Kidney epithelial cell (primary cell): ENCODE data around the gene BRD9. TPM values are rescaled to one million over a fixed set of nuclear protein-coding genes. Genes with fewer than 3 reads are reported as not detected.
A peak's percentile ranks its signal among the peaks of the same experiment; 100 is the strongest.
"Not testable (repeated sequence)": the region's sequence is repeated elsewhere in the genome, so short reads cannot be mapped to it uniquely, and the experiment has no call there.

Experiments used
- DNase-seq: peaks from one replicate; pipeline ENCODE4 v3.0.0-alpha.2; 2010; ENCODE audit warnings: low read depth
- H3K27me3 ChIP-seq: 2 replicates; pipeline ENCODE4 v1.6.0; 2011; ENCODE audit warnings: low read length; ENCODE audit not compliant: control insufficient read depth, insufficient read depth
- H3K36me3 ChIP-seq: 2 replicates; pipeline ENCODE4 v1.5.1; 2011; ENCODE audit warnings: low read length; ENCODE audit not compliant: control insufficient read depth, insufficient read depth
- H3K4me3 ChIP-seq: 2 replicates; pipeline ENCODE4 v1.5.1; 2011; ENCODE audit warnings: low read depth, mild to moderate bottlenecking, control low read depth, low read length
- CTCF ChIP-seq: IDR thresholded peaks from 2 replicates; pipeline ENCODE4 v1.5.1; 2011; ENCODE audit warnings: mild to moderate bottlenecking, moderate library complexity, low read length, control low read depth, inconsistent platforms; ENCODE audit not compliant: insufficient read depth, poor library complexity, severe bottlenecking
- total RNA-seq: library from RNA; depleted of rRNA; stranded (reverse); fragments of >200 nt; gene quantifications from 2 replicates; pipeline ENCODE4 v1.2.3, GENCODE V29; 2015

The BRD9 gene
- total RNA-seq, 1 donor from 2014 or later = 47.3 TPM

DNA sequence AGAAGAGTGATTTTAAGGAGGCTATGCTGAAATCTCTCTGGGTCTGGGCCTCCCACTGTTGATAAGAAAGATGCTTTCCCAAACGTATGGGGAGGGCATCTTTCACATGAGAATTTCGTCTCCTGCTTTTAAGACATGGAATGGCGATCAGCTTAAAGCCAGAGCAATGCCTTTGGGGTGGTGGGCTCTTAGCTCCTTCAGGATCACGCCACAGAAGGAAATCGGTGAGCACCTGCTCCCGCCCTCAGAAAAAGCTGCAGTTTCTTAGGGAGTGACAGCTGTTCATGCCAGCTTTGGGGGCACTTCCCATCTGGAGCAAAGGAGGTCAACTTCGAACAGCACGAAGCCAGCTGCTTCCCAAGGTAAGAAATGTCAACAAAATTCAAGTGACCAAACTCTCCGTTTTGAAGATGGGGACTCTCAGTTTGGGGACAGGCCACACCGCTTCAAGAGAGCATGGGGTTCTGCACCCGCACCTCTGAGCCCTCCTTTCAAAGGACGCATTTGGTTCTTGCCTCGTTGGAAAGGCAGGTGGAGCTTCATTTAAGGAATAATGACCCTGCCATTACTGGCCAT is 39.1 kb upstream of the BRD9 start:
- H3K27me3 ChIP-seq = peaks cover 7% of the 10 kb centered on the region
- DNase-seq = no peak
- no peak for TF ChIP-seq CTCF
- H3K36me3 ChIP-seq = no peaks in the 10 kb centered on the region
- no peak overlapping the region for H3K4me3 ChIP-seq

GRCh38 chr5:930866-931265 is 38.3 kb upstream of the BRD9 start:
- no peak for TF ChIP-seq CTCF
- no peak for DNase-seq
- H3K36me3 ChIP-seq = no peaks in the 10 kb centered on the region
- H3K27me3 ChIP-seq = peaks cover 10% of the 10 kb centered on the region
- no peak overlapping the region for H3K4me3 ChIP-seq

GRCh38 chr5:929596-929995 is 37.0 kb upstream of the BRD9 start:
- H3K4me3 ChIP-seq = no peak overlapping the region
- no peak for TF ChIP-seq CTCF
- no peaks in the 10 kb centered on the region for H3K36me3 ChIP-seq
- peaks cover 10% of the 10 kb centered on the region for H3K27me3 ChIP-seq
- DNase-seq = no peak

DNA sequence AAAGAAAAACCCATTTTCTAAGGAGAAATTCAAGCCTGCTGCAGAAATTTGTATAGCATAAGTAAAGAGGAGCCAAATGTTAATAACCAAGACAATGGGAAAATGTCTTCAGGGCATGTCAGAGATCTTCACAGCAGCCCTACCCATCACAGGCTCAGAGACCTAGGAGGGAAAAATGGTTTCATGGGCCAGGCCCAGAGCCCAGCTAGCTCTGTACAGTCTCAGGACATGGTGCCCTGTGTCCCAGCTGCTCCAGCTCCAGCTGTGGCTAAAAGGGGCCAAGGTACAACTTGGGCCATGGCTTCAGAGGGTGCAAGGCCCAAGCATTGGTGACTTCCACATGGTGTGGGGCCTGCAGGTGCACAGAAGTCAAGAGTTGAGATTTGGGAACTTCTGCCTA is 36.6 kb upstream of the BRD9 start:
- not testable (repeated sequence) for DNase-seq, H3K36me3 ChIP-seq, H3K4me3 ChIP-seq
- peaks cover 10% of the 10 kb centered on the region for H3K27me3 ChIP-seq

- no peak for TF ChIP-seq CTCF
- Histone ChIP-seq H3K4me3 (no peak overlapping the region), H3K36me3 (no peaks in the 10 kb centered on the region), H3K27me3 (peaks cover 10% of the 10 kb centered on the region)
- no peak for DNase-seq
These were observed 34.8 kb upstream of the BRD9 start for GRCh38 chr5:927172-928015.

DNA sequence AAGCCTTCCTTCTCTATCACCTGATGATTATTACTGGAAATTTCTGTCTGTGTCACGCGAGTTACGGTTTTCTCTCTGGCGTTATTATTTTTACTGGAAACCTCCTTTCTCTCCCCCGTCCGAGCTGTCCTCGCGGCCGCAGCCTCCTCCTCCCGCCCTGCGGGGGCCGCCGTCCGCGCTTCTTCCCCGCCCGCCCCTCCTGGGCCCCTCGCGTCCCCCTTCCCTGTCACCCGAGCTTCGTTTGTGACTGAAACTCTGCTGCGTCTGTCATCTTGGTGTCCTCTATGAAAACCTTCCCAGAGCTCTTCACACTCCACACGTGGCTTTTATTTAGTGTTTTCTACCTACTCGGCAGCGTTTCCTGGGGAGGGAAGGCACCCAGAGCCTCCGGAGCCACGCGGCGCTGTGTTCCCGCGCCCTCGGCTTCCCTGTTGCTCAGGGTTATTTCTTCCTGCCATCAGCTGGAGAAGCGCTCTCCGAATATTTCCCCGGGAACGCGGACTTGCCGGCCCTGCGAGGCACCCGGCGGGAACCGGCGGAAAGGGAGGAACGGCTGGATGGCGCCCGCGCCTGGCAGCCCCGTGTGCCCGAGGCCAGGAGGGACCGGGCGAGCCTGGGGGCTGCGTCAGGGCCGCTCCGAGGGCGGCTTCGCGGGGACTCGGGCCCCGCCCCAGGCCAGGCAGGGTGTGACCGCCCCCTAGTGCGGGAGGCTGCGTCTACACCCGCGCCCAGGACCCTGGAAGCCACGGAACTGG is 34.0 kb upstream of the BRD9 start:
- TF ChIP-seq CTCF = peak; percentile 35
- H3K36me3 ChIP-seq = no peaks in the 10 kb centered on the region
- DNase-seq = no peak
- no peak overlapping the region for H3K4me3 ChIP-seq
- peaks cover 10% of the 10 kb centered on the region for H3K27me3 ChIP-seq
